Gastroesophageal sphincter (tissue), 4 donors: ENCODE data around the gene GRIN1. TPM values are rescaled to one million over a fixed set of nuclear protein-coding genes. Genes with fewer than 3 reads are reported as not detected.

Experiments
- ATAC-seq: fragments of 150-250 bp; one replicate; pipeline ENCODE4 v1.9.1; 2016; ENCODE audit warnings: mild to moderate bottlenecking, moderate library complexity
- H3K27ac ChIP-seq, 4 donors: fragments of 200-600 bp; sonication (generic) in 3 of 4; 1 replicate in 3 of 4; 2 replicates in 1 of 4; pipeline ENCODE4 v1.5.1; 2016 to 2019
- H3K27me3 ChIP-seq: fragments of 200-600 bp; sonication (generic); one replicate; pipeline ENCODE4 v1.5.1; 2019
- H3K36me3 ChIP-seq, 2 donors: fragments of 200-600 bp; sonication (generic); one replicate each; pipeline ENCODE4 v1.5.1; 2019; ENCODE audit warnings: control low read depth in 1 of 2
- H3K4me1 ChIP-seq, 3 donors: fragments of 200-600 bp; sonication (generic); 1 replicate in 2 of 3; 2 replicates in 1 of 3; pipeline ENCODE4 v1.5.1; 2016 to 2019; ENCODE audit warnings: control low read depth in 2 of 3
- H3K4me3 ChIP-seq, 2 donors: fragments of 200-600 bp; sonication (generic); one replicate each; pipeline ENCODE4 v1.5.1; 2019; ENCODE audit warnings: mild to moderate bottlenecking in 1 of 2, moderate library complexity in 1 of 2
- H3K9me3 ChIP-seq, 3 donors: fragments of 200-600 bp; sonication (generic); one replicate each; pipeline ENCODE4 v1.5.1; 2017 to 2019; ENCODE audit warnings: control low read depth in 2 of 3
- CTCF ChIP-seq, 4 experiments: fragments of 200-600 bp in 2 of 4; fragments of 450-650 bp in 2 of 4; sonication (generic) in 1 of 4; IDR thresholded peaks; one replicate each; pipeline ENCODE4 v1.5.1; 2017 to 2019; ENCODE audit warnings: antibody characterized with exemption in 4 of 4, mild to moderate bottlenecking in 2 of 4, moderate library complexity in 2 of 4
- EP300 ChIP-seq: sonication (generic); formaldehyde crosslinking; IDR thresholded peaks from one replicate; pipeline ENCODE4 v1.6.1; 2017; ENCODE audit warnings: antibody characterized with exemption, mild to moderate bottlenecking
- POLR2A ChIP-seq, 2 donors: fragments of 450-650 bp; IDR thresholded peaks; one replicate each; pipeline ENCODE4 v1.6.1; 2017; ENCODE audit warnings: antibody characterized with exemption in 2 of 2, mild to moderate bottlenecking in 2 of 2, moderate library complexity in 1 of 2
- POLR2AphosphoS5 ChIP-seq: sonication (generic); formaldehyde crosslinking; IDR thresholded peaks from one replicate; pipeline ENCODE4 v1.6.1; 2017; ENCODE audit warnings: antibody characterized with exemption
- WGBS, 2 donors: methylation state at CpG; one replicate each; pipeline ENCODE4 v1.1.5; 2018; ENCODE audit warnings: low coverage in 1 of 2; 5-methylcytosine and 5-hydroxymethylcytosine counted together
- total RNA-seq, 4 donors: library from RNA; depleted of rRNA; stranded (reverse); fragments of >200 nt; gene quantifications; one replicate each; pipeline ENCODE4 v1.1.0, GENCODE V29; 2016

GRIN1 gene
- total RNA-seq, 4 donors from 2014 or later, result 0.08 to 0.13 TPM; not detected in 2

- TF ChIP-seq CTCF (IDR thresholded peaks at IDR 0.05) (no peak), EP300 (no peak), POLR2A (IDR thresholded peaks at IDR 0.05) (no peak), POLR2AphosphoS5 (no peak)
- H3K9me3 ChIP-seq, result no peaks in the 10 kb centered on the region
- peaks cover 5 to 38% (median 25%) of the 10 kb centered on the region in 3 donors for H3K4me1 ChIP-seq
- no peak overlapping the region for H3K4me3 ChIP-seq
- H3K36me3 ChIP-seq, result no peaks in the 10 kb centered on the region
- H3K27ac ChIP-seq, result no peak overlapping the region
- H3K27me3 ChIP-seq, result peaks cover 90% of the 10 kb centered on the region
- WGBS, 2 donors, result 0 to 40% methylated on average over 2 of the region's 14 CpGs
- ATAC-seq, result no peak
These were observed 31.7 kb downstream of the GRIN1 start for GRCh38 chr9:137170486-137171148.

GRCh38 chr9:137171149-137171900 is 32.4 kb downstream of the GRIN1 start:
- Histone ChIP-seq H3K4me3 (no peak overlapping the region), H3K36me3 (no peaks in the 10 kb centered on the region), H3K27me3 (peaks cover 83% of the 10 kb centered on the region), H3K27ac (no peak overlapping the region), H3K4me1 (peaks cover 5 to 38% (median 25%) of the 10 kb centered on the region in 3 donors), H3K9me3 (no peaks in the 10 kb centered on the region)
- WGBS, 2 donors, result no CpG with 5 or more reads among the region's 22 CpGs
- ATAC-seq, result no peak
- no peak for TF ChIP-seq CTCF (IDR thresholded peaks at IDR 0.05)
- TF ChIP-seq EP300, result no peak
- no peak for TF ChIP-seq POLR2AphosphoS5
- no peak for TF ChIP-seq POLR2A (IDR thresholded peaks at IDR 0.05)

GRCh38 chr9:137172901-137173795 is 34.2 kb downstream of the GRIN1 start:
- no peaks in the 10 kb centered on the region for H3K9me3 ChIP-seq
- no peak for ATAC-seq
- H3K4me1 ChIP-seq, result peaks cover 3 to 26% (median 15%) of the 10 kb centered on the region in 3 donors
- no peak overlapping the region for H3K4me3 ChIP-seq
- no CpG with 5 or more reads among the region's 21 CpGs for WGBS, 2 donors
- no peak overlapping the region for H3K27ac ChIP-seq
- H3K27me3 ChIP-seq, result peaks cover 65% of the 10 kb centered on the region
- TF ChIP-seq EP300, result no peak
- no peak for TF ChIP-seq POLR2A (IDR thresholded peaks at IDR 0.05)
- TF ChIP-seq CTCF (IDR thresholded peaks at IDR 0.05), result no peak
- TF ChIP-seq POLR2AphosphoS5, result no peak
- peaks cover 0 to 15% of the 10 kb centered on the region in 2 donors for H3K36me3 ChIP-seq

GRCh38 chr9:137173796-137174664 is 35.1 kb downstream of the GRIN1 start:
- no peaks in the 10 kb centered on the region for H3K9me3 ChIP-seq
- peaks cover 0 to 24% of the 10 kb centered on the region in 2 donors for H3K36me3 ChIP-seq
- no peak for ATAC-seq
- no peak overlapping the region for H3K27ac ChIP-seq
- WGBS, 2 donors, result 60% methylated on average over 1 to 2 of the region's 45 CpGs
- peaks cover 56% of the 10 kb centered on the region for H3K27me3 ChIP-seq
- no peak overlapping the region for H3K4me3 ChIP-seq
- TF ChIP-seq POLR2AphosphoS5, result no peak
- TF ChIP-seq EP300, result no peak
- TF ChIP-seq POLR2A (IDR thresholded peaks at IDR 0.05), result no peak
- no peak for TF ChIP-seq CTCF (IDR thresholded peaks at IDR 0.05)
- peaks cover 0 to 17% (median 6%) of the 10 kb centered on the region in 3 donors for H3K4me1 ChIP-seq
